PC-9 (cell line): Measurements from ENCODE around the gene TNNI3K. TPM values are rescaled to one million over a fixed set of nuclear protein-coding genes. Genes with fewer than 3 reads are reported as not detected.

Source experiments
- BruUV-seq: library from RNA; stranded (reverse); fragments of 400-500 nt; replicated peaks from 2 replicates; lab custom pipeline; 2021; lab: Mats Ljungman, UMichigan
- CTCF ChIA-PET: fragments of 300-600 bp; sonication (Branson Sonifier 250); formaldehyde crosslinking; loops from one replicate; lab custom pipeline; 2022; ENCODE audit warnings: antibody characterized with exemption; lab: Charles Lee
- POLR2A ChIA-PET: fragments of 300-600 bp; sonication (Branson Sonifier 250); formaldehyde crosslinking; loops from one replicate; lab custom pipeline; 2022; ENCODE audit warnings: antibody characterized with exemption; ENCODE audit not compliant: unreplicated experiment; lab: Charles Lee
- DNase-seq, 2 experiments: peaks; one replicate each; pipeline versions ENCODE4 v3.0.0 to v3.0.0-alpha.2; 2015 to 2022; ENCODE audit warnings: mixed read lengths in 1 of 2
- H2AFZ ChIP-seq: fragments of 200-600 bp; sonication (generic); 2 replicates; pipeline ENCODE4 v1.8.1; 2017; ENCODE audit warnings: antibody characterized with exemption
- H3F3A ChIP-seq: fragments of 200-600 bp; sonication (generic); 2 replicates; pipeline ENCODE4 v1.8.1; 2017; ENCODE audit warnings: antibody characterized with exemption, mild to moderate bottlenecking, low read depth; ENCODE audit not compliant: insufficient read depth
- H3K27ac ChIP-seq: fragments of 200-600 bp; sonication (generic); 2 replicates; pipeline ENCODE4 v1.6.1; 2016; ENCODE audit warnings: mixed run types
- H3K27me3 ChIP-seq: fragments of 200-600 bp; sonication (generic); 2 replicates; pipeline ENCODE4 v1.6.1; 2016; ENCODE audit warnings: low read depth, mixed run types; ENCODE audit not compliant: insufficient read depth
- H3K36me3 ChIP-seq: fragments of 200-600 bp; sonication (generic); 2 replicates; pipeline ENCODE4 v1.6.1; 2016; ENCODE audit warnings: low read depth, mixed run types
- H3K4me1 ChIP-seq: fragments of 200-600 bp; sonication (generic); replicated peaks from 2 replicates; pipeline ENCODE4 v1.6.1; 2016; ENCODE audit warnings: mixed run types; ENCODE audit not compliant: insufficient read depth
- H3K4me2 ChIP-seq: fragments of 200-600 bp; sonication (generic); 2 replicates; pipeline ENCODE4 v1.6.1; 2017; ENCODE audit warnings: mixed run types
- H3K4me3 ChIP-seq: fragments of 200-600 bp; sonication (generic); 2 replicates; pipeline ENCODE4 v1.6.1; 2016; ENCODE audit warnings: mixed run types
- H3K79me2 ChIP-seq: fragments of 200-600 bp; sonication (generic); 2 replicates; pipeline ENCODE4 v1.6.1; 2017; ENCODE audit warnings: low read depth, mixed run types
- H3K9me2 ChIP-seq: fragments of 200-600 bp; sonication (generic); 2 replicates; pipeline ENCODE4 v1.8.1; 2017; ENCODE audit warnings: mild to moderate bottlenecking; ENCODE audit not compliant: insufficient read depth
- H3K9me3 ChIP-seq: fragments of 200-600 bp; sonication (generic); 2 replicates; pipeline ENCODE4 v1.8.1; 2016; ENCODE audit warnings: low read depth; ENCODE audit not compliant: insufficient read depth
- H4K20me1 ChIP-seq: fragments of 200-600 bp; sonication (generic); 2 replicates; pipeline ENCODE4 v1.8.1; 2017; ENCODE audit not compliant: insufficient read depth
- CTCF ChIP-seq: fragments of 200-600 bp; sonication (generic); conservative IDR thresholded peaks from 2 replicates; pipeline ENCODE4 v1.6.1; 2017; ENCODE audit warnings: mixed run types, antibody characterized with exemption, mild to moderate bottlenecking, moderate library complexity
- EZH2 ChIP-seq: fragments of 200-600 bp; sonication (generic); IDR thresholded peaks from 2 replicates; pipeline ENCODE4 v1.8.0; 2017; ENCODE audit warnings: antibody characterized with exemption, low read depth
- intact Hi-C: fragments of 100-400 bp; cut with micrococcal nuclease; formaldehyde crosslinking; loops from one replicate; pipeline ENCODE4 v1.10.0; 2022; ENCODE audit not compliant: unreplicated experiment
- total RNA-seq: library from RNA; stranded (reverse); gene quantifications from 2 replicates; pipeline ENCODE4 v1.2.3, GENCODE V29; 2021

TNNI3K gene
- total RNA-seq, 1 experiment from 2014 or later, result 1.4 TPM

GRCh38 chr1:74314438-74314837 lies 79.3 kb downstream of the TNNI3K start:
- H3K36me3 ChIP-seq, result no peaks in the 10 kb centered on the region
- TF ChIP-seq CTCF (no peak), EZH2 (no peak)
- H2AFZ ChIP-seq, result no peak overlapping the region
- H3K27ac ChIP-seq, result no peak overlapping the region
- no peaks in the 10 kb centered on the region for H3K79me2 ChIP-seq
- no peaks in the 10 kb centered on the region for H3K4me1 ChIP-seq
- ChIA-PET POLR2A (no interaction called here), CTCF (no interaction called here)
- H3K9me3 ChIP-seq, result no peaks in the 10 kb centered on the region
- no peaks in the 10 kb centered on the region for H3K9me2 ChIP-seq
- no peaks in the 10 kb centered on the region for H4K20me1 ChIP-seq
- H3K27me3 ChIP-seq, result no peaks in the 10 kb centered on the region
- BruUV-seq, result no TSS peak
- no peak overlapping the region for H3K4me2 ChIP-seq
- intact Hi-C loops, result no loop called here
- no peak for DNase-seq
- no peaks in the 10 kb centered on the region for H3F3A ChIP-seq
- no peak overlapping the region for H3K4me3 ChIP-seq

- no peak for DNase-seq
- Histone ChIP-seq H3K4me1 (no peaks in the 10 kb centered on the region), H3K27ac (no peak overlapping the region), H4K20me1 (no peaks in the 10 kb centered on the region), H2AFZ (no peak overlapping the region), H3K4me2 (no peak overlapping the region), H3K79me2 (no peaks in the 10 kb centered on the region), H3F3A (no peaks in the 10 kb centered on the region), H3K9me3 (no peaks in the 10 kb centered on the region), H3K9me2 (no peaks in the 10 kb centered on the region), H3K4me3 (no peak overlapping the region), H3K36me3 (no peaks in the 10 kb centered on the region), H3K27me3 (no peaks in the 10 kb centered on the region)
- ChIA-PET CTCF (no interaction called here), POLR2A (no interaction called here)
- no TSS peak for BruUV-seq
- intact Hi-C loops, result no loop called here
- TF ChIP-seq EZH2 (no peak), CTCF (no peak)
These were observed 81.1 kb downstream of the TNNI3K start for GRCh38 chr1:74316302-74316701.

- no peaks in the 10 kb centered on the region for H3K27me3 ChIP-seq
- no peak overlapping the region for H3K4me2 ChIP-seq
- ChIA-PET POLR2A (no interaction called here), CTCF (no interaction called here)
- no peaks in the 10 kb centered on the region for H4K20me1 ChIP-seq
- DNase-seq, result no peak
- no TSS peak for BruUV-seq
- no peaks in the 10 kb centered on the region for H3K36me3 ChIP-seq
- no peak overlapping the region for H3K27ac ChIP-seq
- no peak overlapping the region for H2AFZ ChIP-seq
- H3K4me3 ChIP-seq, result no peak overlapping the region
- no peaks in the 10 kb centered on the region for H3K9me3 ChIP-seq
- H3K79me2 ChIP-seq, result no peaks in the 10 kb centered on the region
- no peaks in the 10 kb centered on the region for H3K4me1 ChIP-seq
- H3K9me2 ChIP-seq, result no peaks in the 10 kb centered on the region
- intact Hi-C loops, result no loop called here
- no peak for TF ChIP-seq CTCF
- TF ChIP-seq EZH2, result no peak
- H3F3A ChIP-seq, result no peaks in the 10 kb centered on the region
These were observed 82.5 kb downstream of the TNNI3K start for GRCh38 chr1:74317663-74318062.
